ENCODE measurements around the gene TOR1B. TPM values are rescaled to one million over a fixed set of nuclear protein-coding genes. Genes with fewer than 3 reads are reported as not detected.

TOR1B gene
- total RNA-seq, 1 donor from 2014 or later = 32.8 TPM

GRCh38 chr9:129851821-129852220 lies 48.8 kb downstream of the TOR1B start:
- TF ChIP-seq CTCF (IDR thresholded peaks at IDR 0.05; ENCODE audit: insufficient read depth, low read length, poor library complexity, severe bottlenecking) = no peak
- Histone ChIP-seq H3K4me3 (ENCODE audit: low read depth, low read length) (no peak overlapping the region), H3K27me3 (ENCODE audit: control insufficient read depth, insufficient read depth, low read length) (no peaks in the 10 kb centered on the region), H3K36me3 (ENCODE audit: control insufficient read depth, insufficient read depth, low read length) (peaks cover 3% of the 10 kb centered on the region)
- no peak for DNase-seq (ENCODE audit: low read depth)

GRCh38 chr9:129852579-129852978 lies 49.6 kb downstream of the TOR1B start:
- DNase-seq (ENCODE audit: low read depth) = no peak
- Histone ChIP-seq H3K4me3 (ENCODE audit: low read depth, low read length) (no peak overlapping the region), H3K27me3 (ENCODE audit: control insufficient read depth, insufficient read depth, low read length) (no peaks in the 10 kb centered on the region), H3K36me3 (ENCODE audit: control insufficient read depth, insufficient read depth, low read length) (peaks cover 4% of the 10 kb centered on the region)
- TF ChIP-seq CTCF (IDR thresholded peaks at IDR 0.05; ENCODE audit: insufficient read depth, low read length, poor library complexity, severe bottlenecking) = no peak

- Histone ChIP-seq H3K27me3 (ENCODE audit: control insufficient read depth, insufficient read depth, low read length) (no peaks in the 10 kb centered on the region), H3K4me3 (ENCODE audit: low read depth, low read length) (no peak overlapping the region), H3K36me3 (ENCODE audit: control insufficient read depth, insufficient read depth, low read length) (peaks cover 4% of the 10 kb centered on the region)
- DNase-seq (ENCODE audit: low read depth) = no peak
- no peak for TF ChIP-seq CTCF (IDR thresholded peaks at IDR 0.05; ENCODE audit: insufficient read depth, low read length, poor library complexity, severe bottlenecking)
Observed at GRCh38 chr9:129853614-129854013, 50.6 kb downstream of the TOR1B start.

- DNase-seq (ENCODE audit: low read depth) = no peak
- Histone ChIP-seq H3K4me3 (ENCODE audit: low read depth, low read length) (no peak overlapping the region), H3K36me3 (ENCODE audit: control insufficient read depth, insufficient read depth, low read length) (peaks cover 4% of the 10 kb centered on the region), H3K27me3 (ENCODE audit: control insufficient read depth, insufficient read depth, low read length) (no peaks in the 10 kb centered on the region)
- TF ChIP-seq CTCF (IDR thresholded peaks at IDR 0.05; ENCODE audit: insufficient read depth, low read length, poor library complexity, severe bottlenecking) = no peak
Observed at GRCh38 chr9:129854588-129855110, 51.7 kb downstream of the TOR1B start.

- Histone ChIP-seq H3K36me3 (ENCODE audit: control insufficient read depth, insufficient read depth, low read length) (peaks cover 4% of the 10 kb centered on the region), H3K4me3 (ENCODE audit: low read depth, low read length) (no peak overlapping the region), H3K27me3 (ENCODE audit: control insufficient read depth, insufficient read depth, low read length) (no peaks in the 10 kb centered on the region)
- TF ChIP-seq CTCF (IDR thresholded peaks at IDR 0.05; ENCODE audit: insufficient read depth, low read length, poor library complexity, severe bottlenecking) = no peak
- DNase-seq (ENCODE audit: low read depth) = no peak
Observed at GRCh38 chr9:129857207-129857606, 54.2 kb downstream of the TOR1B start.
